ENCODE data around the gene PRKCI.

GRCh38 chr3:170179432-170179831, 42.8 kb upstream of the PRKCI start:
- TF ChIP-seq CTCF (conservative IDR thresholded peaks at IDR 0.05; ENCODE audit: low read depth, low read length) = no peak
- TF ChIP-seq POLR2A (IDR thresholded peaks at IDR 0.05; ENCODE audit: low read depth, low read length) = no peak
- no peak for TF ChIP-seq RAD21 (IDR thresholded peaks at IDR 0.05; ENCODE audit: low read length)
- TF ChIP-seq RCOR1 (IDR thresholded peaks at IDR 0.05; ENCODE audit: insufficient replicate concordance, low read length) = no peak
- no peak for TF ChIP-seq CHD1 (IDR thresholded peaks at IDR 0.05; ENCODE audit: low read depth, low read length)
- no peak for TF ChIP-seq CEBPB (IDR thresholded peaks at IDR 0.05; ENCODE audit: low read depth, low read length)
- no peak for TF ChIP-seq MAFK (IDR thresholded peaks at IDR 0.05; ENCODE audit: low read depth, low read length)
- no peak for TF ChIP-seq RFX5 (IDR thresholded peaks at IDR 0.05; ENCODE audit: low read depth, low read length)
